DND-41 (cell line): ENCODE results near the gene CRY2.

Experiments
- CTCF ChIP-seq: IDR thresholded peaks from 2 replicates; pipeline ENCODE4 v1.5.1; 2012; ENCODE audit warnings: borderline replicate concordance, low read length, moderate library complexity, mild to moderate bottlenecking; ENCODE audit not compliant: poor library complexity, severe bottlenecking; ENCODE audit errors: extremely low read depth
- EZH2 ChIP-seq: IDR thresholded peaks from 3 replicates; pipeline ENCODE4 v1.6.1; 2012; ENCODE audit warnings: borderline replicate concordance, low read depth, mild to moderate bottlenecking, moderate library complexity, low read length, inconsistent platforms; ENCODE audit not compliant: severe bottlenecking

- TF ChIP-seq CTCF = no peak
- no peak for TF ChIP-seq EZH2
Observed at GRCh38 chr11:45811571-45812290, 35.5 kb upstream of the CRY2 start.
